Ovary (tissue), 3 donors: ENCODE results near the gene CYP4F12.

Experiments used
- EP300 ChIP-seq: sonication (generic); formaldehyde crosslinking; IDR thresholded peaks from one replicate; pipeline ENCODE4 v1.6.1; 2017; ENCODE audit warnings: antibody characterized with exemption
- POLR2A ChIP-seq: fragments of 450-650 bp; IDR thresholded peaks from one replicate; pipeline ENCODE4 v1.6.1; 2017; ENCODE audit warnings: antibody characterized with exemption, mild to moderate bottlenecking, moderate library complexity
- TF ChIP-seq, protein P1 (sequence below), 3 donors: fragments of 450-650 bp in 2 of 3; fragments of 200-600 bp in 1 of 3; IDR thresholded peaks; one replicate each; pipeline versions ENCODE4 v1.5.1 to v1.8.0; 2016 to 2022; ENCODE audit warnings: antibody characterized with exemption in 3 of 3, mild to moderate bottlenecking in 1 of 3
- donor health status: DM: no; HTN: no; CAD: no.

GRCh38 chr19:15634105-15634504 lies 38.8 kb upstream of the CYP4F12 start:
- TF ChIP-seq, protein P1, sequence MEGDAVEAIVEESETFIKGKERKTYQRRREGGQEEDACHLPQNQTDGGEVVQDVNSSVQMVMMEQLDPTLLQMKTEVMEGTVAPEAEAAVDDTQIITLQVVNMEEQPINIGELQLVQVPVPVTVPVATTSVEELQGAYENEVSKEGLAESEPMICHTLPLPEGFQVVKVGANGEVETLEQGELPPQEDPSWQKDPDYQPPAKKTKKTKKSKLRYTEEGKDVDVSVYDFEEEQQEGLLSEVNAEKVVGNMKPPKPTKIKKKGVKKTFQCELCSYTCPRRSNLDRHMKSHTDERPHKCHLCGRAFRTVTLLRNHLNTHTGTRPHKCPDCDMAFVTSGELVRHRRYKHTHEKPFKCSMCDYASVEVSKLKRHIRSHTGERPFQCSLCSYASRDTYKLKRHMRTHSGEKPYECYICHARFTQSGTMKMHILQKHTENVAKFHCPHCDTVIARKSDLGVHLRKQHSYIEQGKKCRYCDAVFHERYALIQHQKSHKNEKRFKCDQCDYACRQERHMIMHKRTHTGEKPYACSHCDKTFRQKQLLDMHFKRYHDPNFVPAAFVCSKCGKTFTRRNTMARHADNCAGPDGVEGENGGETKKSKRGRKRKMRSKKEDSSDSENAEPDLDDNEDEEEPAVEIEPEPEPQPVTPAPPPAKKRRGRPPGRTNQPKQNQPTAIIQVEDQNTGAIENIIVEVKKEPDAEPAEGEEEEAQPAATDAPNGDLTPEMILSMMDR (IDR thresholded peaks at IDR 0.05): no peak
- no peak for TF ChIP-seq POLR2A
- no peak for TF ChIP-seq EP300
